Thymus (tissue), 11 donors: ENCODE measurements around the gene TBX4. TPM values are rescaled to one million over a fixed set of nuclear protein-coding genes. Genes with fewer than 3 reads are reported as not detected.

ENCODE experiments used
- DNase-seq, 9 donors: peaks; one replicate each; pipeline ENCODE4 v3.0.0-alpha.2; 2013; ENCODE audit warnings: low spot score in 9 of 9, low read depth in 6 of 9, missing footprints in 1 of 9
- H3K27ac ChIP-seq, 2 donors: one replicate each; pipeline ENCODE4 v1.5.1; 2013; ENCODE audit warnings: control low read depth in 1 of 2, low read depth in 1 of 2, low read length in 1 of 2, mild to moderate bottlenecking in 1 of 2, moderate library complexity in 1 of 2
- H3K27me3 ChIP-seq, 2 donors: one replicate each; pipeline ENCODE4 v1.5.1; 2013; ENCODE audit warnings: low read length in 1 of 2; ENCODE audit not compliant: control insufficient read depth in 2 of 2, insufficient read depth in 1 of 2
- H3K36me3 ChIP-seq, 2 donors: one replicate each; pipeline ENCODE4 v1.5.1; 2013; ENCODE audit warnings: low read length in 1 of 2, mild to moderate bottlenecking in 1 of 2, moderate library complexity in 1 of 2; ENCODE audit not compliant: control insufficient read depth in 2 of 2, insufficient read depth in 2 of 2
- H3K4me1 ChIP-seq, 2 donors: one replicate each; pipeline ENCODE4 v1.5.1; 2013; ENCODE audit warnings: low read length in 2 of 2; ENCODE audit not compliant: control insufficient read depth in 2 of 2, insufficient read depth in 2 of 2
- H3K4me3 ChIP-seq, 2 donors: one replicate each; pipeline ENCODE4 v1.5.1; 2013; ENCODE audit warnings: low read length in 2 of 2, control low read depth in 1 of 2, mild to moderate bottlenecking in 1 of 2
- H3K9me3 ChIP-seq, 2 donors: one replicate each; pipeline ENCODE4 v1.5.1; 2013; ENCODE audit warnings: low read length in 1 of 2, mild to moderate bottlenecking in 1 of 2; ENCODE audit not compliant: control insufficient read depth in 2 of 2, insufficient read depth in 1 of 2
- WGBS: extraction: QIAGEN DNeasy Blood & Tissue Kit; methylation state at CpG from one replicate; pipeline ENCODE4 v1.1.7; 2013; 5-methylcytosine and 5-hydroxymethylcytosine counted together
- polyA plus RNA-seq: library from polyadenylated mRNA; stranded (reverse); fragments of 200-250 nt; gene quantifications from one replicate; pipeline ENCODE4 v1.2.3, GENCODE V29; 2013
- total RNA-seq: library from RNA; stranded (reverse); fragments of 120-200 nt; gene quantifications from one replicate; pipeline ENCODE4 v1.2.4, GENCODE V29; 2013
- donor health status: healthy.

Gene TBX4
- total and polyA plus RNA-seq, 2 donors: 0.11 to 0.14 TPM

DNA sequence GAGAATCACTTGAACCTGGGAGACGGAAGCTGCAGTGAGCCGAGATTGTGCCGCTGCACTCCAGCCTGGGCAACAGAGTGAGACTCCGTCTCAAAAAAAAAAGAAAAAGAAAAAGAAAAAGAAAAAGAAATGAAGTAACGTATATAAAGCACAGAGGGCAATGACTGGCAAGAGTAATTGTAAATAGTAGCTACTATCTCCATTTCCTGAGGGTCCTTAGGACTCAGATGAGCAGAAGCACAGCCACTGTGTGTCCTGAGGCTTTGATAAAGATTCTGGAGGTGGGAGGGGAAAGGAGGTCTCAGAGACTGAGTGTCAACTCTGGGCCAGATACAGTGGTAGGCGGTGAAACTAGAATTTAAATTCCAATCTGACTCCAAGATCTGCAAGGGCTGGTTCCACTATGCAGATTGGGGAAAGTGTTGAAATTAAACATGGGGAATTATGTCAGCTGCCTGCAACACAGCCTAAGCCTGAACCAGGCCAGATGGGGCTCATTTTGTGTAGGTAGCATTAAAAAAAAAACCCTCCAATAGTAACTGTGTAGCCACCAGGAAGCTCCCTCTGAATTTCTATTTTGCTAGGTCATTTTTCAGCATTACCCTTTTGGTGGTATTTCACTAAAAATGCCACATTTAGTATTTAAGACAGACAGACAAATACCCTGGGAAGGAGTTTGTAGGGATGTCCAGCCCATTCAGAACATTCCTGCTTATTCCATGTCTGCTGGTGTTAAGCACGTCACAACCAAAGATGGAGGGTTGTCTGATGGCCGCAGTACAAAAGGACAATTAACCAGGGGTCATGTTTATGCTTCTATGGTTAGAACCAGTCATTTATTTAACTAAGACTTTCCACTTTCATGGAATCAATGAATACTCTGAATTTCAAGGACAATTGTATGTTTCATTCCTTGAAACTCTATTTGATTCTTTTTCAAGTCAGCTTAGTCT, 46.1 kb downstream of the TBX4 start:
- DNase-seq: no peak
- Histone ChIP-seq H3K27ac (no peak overlapping the region), H3K36me3 (no peaks in the 10 kb centered on the region), H3K4me3 (no peak overlapping the region), H3K9me3 (no peaks in the 10 kb centered on the region), H3K27me3 (peaks cover 0 to 19% of the 10 kb centered on the region in 2 donors), H3K4me1 (no peaks in the 10 kb centered on the region)
- 97% methylated on average over 8 of the region's 8 CpGs for WGBS

- H3K36me3 ChIP-seq: no peaks in the 10 kb centered on the region
- no peak for DNase-seq
- no peaks in the 10 kb centered on the region for H3K4me1 ChIP-seq
- peaks cover 0 to 15% of the 10 kb centered on the region in 2 donors for H3K27me3 ChIP-seq
- H3K4me3 ChIP-seq: no peak overlapping the region
- WGBS: 97% methylated on average over 3 of the region's 3 CpGs
- no peak overlapping the region for H3K27ac ChIP-seq
- H3K9me3 ChIP-seq: no peaks in the 10 kb centered on the region
These were observed 47.4 kb downstream of the TBX4 start for GRCh38 chr17:61499632-61500031.

- Histone ChIP-seq H3K4me3 (no peak overlapping the region), H3K36me3 (no peaks in the 10 kb centered on the region), H3K4me1 (no peaks in the 10 kb centered on the region), H3K9me3 (no peaks in the 10 kb centered on the region), H3K27ac (no peak overlapping the region), H3K27me3 (peaks cover 0 to 12% of the 10 kb centered on the region in 2 donors)
- 95% methylated on average over 2 of the region's 2 CpGs for WGBS
- no peak for DNase-seq
These were observed 48.1 kb downstream of the TBX4 start for GRCh38 chr17:61500287-61500686.

DNA sequence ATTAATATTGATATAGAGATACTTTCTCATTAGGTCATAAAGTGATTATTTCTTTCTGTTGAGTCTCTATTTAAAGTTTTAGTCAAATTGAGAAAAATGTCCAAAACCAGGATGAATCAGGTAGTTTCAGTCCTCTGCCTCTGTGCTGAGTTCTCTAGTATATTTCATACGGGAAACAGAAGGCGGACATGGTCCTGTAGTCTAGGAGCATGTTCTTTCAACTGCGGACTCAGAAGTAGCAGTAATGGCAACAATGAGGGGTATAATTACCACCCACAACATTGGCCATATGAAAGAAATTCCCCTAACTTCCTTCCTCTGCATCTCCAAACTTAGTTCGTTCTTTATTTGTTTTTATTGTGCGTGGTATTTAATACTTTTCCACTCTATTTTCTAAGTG, 50.1 kb downstream of the TBX4 start:
- no peak for DNase-seq
- WGBS: 96% methylated on average over 5 of the region's 5 CpGs
- H3K9me3 ChIP-seq: no peaks in the 10 kb centered on the region
- peaks cover 0 to 4% of the 10 kb centered on the region in 2 donors for H3K27me3 ChIP-seq
- H3K4me1 ChIP-seq: no peaks in the 10 kb centered on the region
- no peaks in the 10 kb centered on the region for H3K36me3 ChIP-seq
- no peak overlapping the region for H3K27ac ChIP-seq
- H3K4me3 ChIP-seq: no peak overlapping the region

GRCh38 chr17:61503961-61504360, 51.7 kb downstream of the TBX4 start:
- Histone ChIP-seq H3K27ac (no peak overlapping the region), H3K36me3 (no peaks in the 10 kb centered on the region), H3K9me3 (no peaks in the 10 kb centered on the region), H3K27me3 (peaks cover 0 to 4% of the 10 kb centered on the region in 2 donors), H3K4me1 (no peaks in the 10 kb centered on the region), H3K4me3 (no peak overlapping the region)
- 80% methylated on average over 3 of the region's 3 CpGs for WGBS
- no peak for DNase-seq

DNA sequence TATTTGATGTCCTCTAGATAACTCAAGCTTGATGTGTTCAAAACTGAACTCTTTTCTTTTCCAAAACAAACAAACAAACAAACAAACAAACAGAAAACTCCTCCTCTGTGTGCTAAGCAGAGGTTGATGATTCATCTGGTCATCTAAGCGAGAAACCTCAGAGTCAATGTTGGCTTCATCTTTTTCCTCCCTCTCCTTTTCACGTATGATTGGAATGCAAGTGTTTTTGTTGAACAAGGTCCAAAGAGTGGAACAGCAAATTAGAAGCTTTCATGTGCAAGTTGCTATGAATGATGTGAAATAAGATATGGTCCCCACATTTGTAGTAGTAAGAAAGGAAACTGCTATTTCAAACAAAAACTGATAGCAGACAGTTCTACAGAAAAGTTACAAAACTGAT, 52.5 kb downstream of the TBX4 start:
- H3K9me3 ChIP-seq: no peaks in the 10 kb centered on the region
- no peak overlapping the region for H3K4me3 ChIP-seq
- peak in 1 of 9 donors; percentile 12 for DNase-seq
- no peak overlapping the region for H3K27ac ChIP-seq
- H3K4me1 ChIP-seq: no peaks in the 10 kb centered on the region
- 82% methylated on average over 2 of the region's 2 CpGs for WGBS
- H3K27me3 ChIP-seq: no peaks in the 10 kb centered on the region
- no peaks in the 10 kb centered on the region for H3K36me3 ChIP-seq

DNA sequence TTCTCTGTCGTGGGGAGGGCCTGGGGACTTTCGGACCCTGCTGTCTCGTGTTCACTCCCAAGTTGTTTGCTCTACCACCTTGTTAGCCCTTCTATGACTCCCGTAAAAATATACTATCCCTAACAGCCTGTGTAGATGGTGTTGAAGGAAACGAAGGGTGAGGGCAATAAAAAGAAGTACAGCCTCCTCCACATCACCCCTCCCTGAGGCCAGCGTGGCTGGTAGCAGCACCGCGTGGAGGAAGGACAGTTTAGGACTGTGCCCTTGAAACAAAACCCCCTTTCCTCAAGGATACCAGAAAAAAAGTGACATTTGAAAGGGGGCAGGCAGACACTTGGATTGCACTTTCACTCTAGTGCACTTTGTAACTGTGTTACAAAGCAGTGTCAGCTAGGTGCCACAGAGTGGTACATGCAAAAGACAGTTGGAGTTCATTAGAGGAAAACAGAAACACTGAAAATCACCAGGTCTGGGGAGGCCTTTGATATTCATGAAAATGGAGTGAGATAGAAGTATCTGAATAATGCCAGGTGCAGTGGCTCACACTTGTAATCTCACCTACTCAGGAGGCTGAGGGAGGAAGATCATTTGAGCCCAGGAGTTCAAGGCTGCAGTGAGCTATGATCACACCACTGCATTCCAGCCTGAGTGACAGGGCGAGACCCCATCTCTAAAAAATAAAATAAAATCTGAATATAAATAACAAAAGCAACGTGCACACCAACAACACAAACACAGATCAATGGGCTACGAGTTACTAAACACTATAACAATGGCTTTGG, 53.8 kb downstream of the TBX4 start:
- DNase-seq: no peak
- Histone ChIP-seq H3K27ac (no peak overlapping the region), H3K27me3 (peaks cover 0 to 2% of the 10 kb centered on the region in 2 donors), H3K36me3 (no peaks in the 10 kb centered on the region), H3K4me3 (no peak overlapping the region), H3K9me3 (no peaks in the 10 kb centered on the region), H3K4me1 (no peaks in the 10 kb centered on the region)
- 81% methylated on average over 11 of the region's 11 CpGs for WGBS

- H3K36me3 ChIP-seq: no peaks in the 10 kb centered on the region
- 89% methylated on average over 9 of the region's 9 CpGs for WGBS
- H3K4me3 ChIP-seq: no peak overlapping the region
- DNase-seq: no peak
- H3K27me3 ChIP-seq: peaks cover 0 to 5% of the 10 kb centered on the region in 2 donors
- H3K4me1 ChIP-seq: no peaks in the 10 kb centered on the region
- no peaks in the 10 kb centered on the region for H3K9me3 ChIP-seq
- H3K27ac ChIP-seq: no peak overlapping the region
These were observed 55.3 kb downstream of the TBX4 start for GRCh38 chr17:61507383-61508066.
